ENCODE results near the gene KIF1C. TPM values are rescaled to one million over a fixed set of nuclear protein-coding genes. Genes with fewer than 3 reads are reported as not detected.

Gene KIF1C
- total and polyA plus RNA-seq, 4 donors = 10.4 to 62.2 (median 36.8) TPM

DNA sequence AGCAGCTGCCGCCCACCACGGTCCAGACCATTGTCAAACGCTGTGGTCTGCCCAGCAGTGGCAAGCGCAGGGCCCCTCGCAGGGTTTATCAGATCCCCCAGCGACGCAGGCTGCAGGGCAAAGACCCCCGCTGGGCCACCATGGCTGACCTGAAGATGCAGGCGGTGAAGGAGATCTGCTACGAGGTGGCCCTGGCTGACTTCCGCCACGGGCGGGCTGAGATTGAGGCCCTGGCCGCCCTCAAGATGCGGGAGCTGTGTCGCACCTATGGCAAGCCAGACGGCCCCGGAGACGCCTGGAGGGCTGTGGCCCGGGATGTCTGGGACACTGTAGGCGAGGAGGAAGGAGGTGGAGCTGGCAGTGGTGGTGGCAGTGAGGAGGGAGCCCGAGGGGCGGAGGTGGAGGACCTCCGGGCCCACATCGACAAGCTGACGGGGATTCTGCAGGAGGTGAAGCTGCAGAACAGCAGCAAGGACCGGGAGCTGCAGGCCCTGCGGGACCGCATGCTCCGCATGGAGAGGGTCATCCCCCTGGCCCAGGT is 24.5 kb downstream of the KIF1C start:
- Histone ChIP-seq H3K27me3 (ENCODE audit: control insufficient read depth in 4 of 4, insufficient read depth in 4 of 4, low read length in 3 of 4) (no peaks in the 10 kb centered on the region), H3K36me3 (ENCODE audit: control insufficient read depth in 4 of 4, insufficient read depth in 3 of 4, low read depth in 1 of 4, low read length in 3 of 4) (peaks cover 20 to 63% (median 41%) of the 10 kb centered on the region in 4 donors), H3K4me1 (ENCODE audit: control insufficient read depth in 4 of 4, insufficient read depth in 4 of 4, low read length in 3 of 4) (no peaks in the 10 kb centered on the region), H3K9ac (ENCODE audit: low read depth in 1 of 2, low read length in 2 of 2) (no peak overlapping the region), H3K4me3 (ENCODE audit: low read depth in 1 of 3, low read length in 3 of 3) (no peak overlapping the region), H3K9me3 (ENCODE audit: control insufficient read depth in 4 of 4, low read length in 3 of 4) (no peaks in the 10 kb centered on the region), H3K27ac (ENCODE audit: low read depth in 1 of 2, low read length in 2 of 2) (no peak overlapping the region)
- no peak for DNase-seq (ENCODE audit: low spot score)
- TF ChIP-seq, protein P1, sequence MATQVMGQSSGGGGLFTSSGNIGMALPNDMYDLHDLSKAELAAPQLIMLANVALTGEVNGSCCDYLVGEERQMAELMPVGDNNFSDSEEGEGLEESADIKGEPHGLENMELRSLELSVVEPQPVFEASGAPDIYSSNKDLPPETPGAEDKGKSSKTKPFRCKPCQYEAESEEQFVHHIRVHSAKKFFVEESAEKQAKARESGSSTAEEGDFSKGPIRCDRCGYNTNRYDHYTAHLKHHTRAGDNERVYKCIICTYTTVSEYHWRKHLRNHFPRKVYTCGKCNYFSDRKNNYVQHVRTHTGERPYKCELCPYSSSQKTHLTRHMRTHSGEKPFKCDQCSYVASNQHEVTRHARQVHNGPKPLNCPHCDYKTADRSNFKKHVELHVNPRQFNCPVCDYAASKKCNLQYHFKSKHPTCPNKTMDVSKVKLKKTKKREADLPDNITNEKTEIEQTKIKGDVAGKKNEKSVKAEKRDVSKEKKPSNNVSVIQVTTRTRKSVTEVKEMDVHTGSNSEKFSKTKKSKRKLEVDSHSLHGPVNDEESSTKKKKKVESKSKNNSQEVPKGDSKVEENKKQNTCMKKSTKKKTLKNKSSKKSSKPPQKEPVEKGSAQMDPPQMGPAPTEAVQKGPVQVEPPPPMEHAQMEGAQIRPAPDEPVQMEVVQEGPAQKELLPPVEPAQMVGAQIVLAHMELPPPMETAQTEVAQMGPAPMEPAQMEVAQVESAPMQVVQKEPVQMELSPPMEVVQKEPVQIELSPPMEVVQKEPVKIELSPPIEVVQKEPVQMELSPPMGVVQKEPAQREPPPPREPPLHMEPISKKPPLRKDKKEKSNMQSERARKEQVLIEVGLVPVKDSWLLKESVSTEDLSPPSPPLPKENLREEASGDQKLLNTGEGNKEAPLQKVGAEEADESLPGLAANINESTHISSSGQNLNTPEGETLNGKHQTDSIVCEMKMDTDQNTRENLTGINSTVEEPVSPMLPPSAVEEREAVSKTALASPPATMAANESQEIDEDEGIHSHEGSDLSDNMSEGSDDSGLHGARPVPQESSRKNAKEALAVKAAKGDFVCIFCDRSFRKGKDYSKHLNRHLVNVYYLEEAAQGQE (IDR thresholded peaks at IDR 0.05) = no peak
- TF ChIP-seq, protein P2, sequence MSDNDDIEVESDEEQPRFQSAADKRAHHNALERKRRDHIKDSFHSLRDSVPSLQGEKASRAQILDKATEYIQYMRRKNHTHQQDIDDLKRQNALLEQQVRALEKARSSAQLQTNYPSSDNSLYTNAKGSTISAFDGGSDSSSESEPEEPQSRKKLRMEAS (IDR thresholded peaks at IDR 0.05) = no peak
- no peak for TF ChIP-seq SP1 (IDR thresholded peaks at IDR 0.05)
- no peak for TF ChIP-seq FOXA1 (IDR thresholded peaks at IDR 0.05)
- no peak for TF ChIP-seq HNF4G (IDR thresholded peaks at IDR 0.05)
- TF ChIP-seq RXRA (IDR thresholded peaks at IDR 0.05) = no peak
- TF ChIP-seq TAF1 (conservative IDR thresholded peaks at IDR 0.05) = no peak
- no peak for TF ChIP-seq NR2F2 (IDR thresholded peaks at IDR 0.05)
- TF ChIP-seq HNF4A (conservative IDR thresholded peaks at IDR 0.05) = no peak
- TF ChIP-seq FOXA2 (IDR thresholded peaks at IDR 0.05) = no peak
- TF ChIP-seq JUND (IDR thresholded peaks at IDR 0.05) = no peak
- TF ChIP-seq, protein P3, sequence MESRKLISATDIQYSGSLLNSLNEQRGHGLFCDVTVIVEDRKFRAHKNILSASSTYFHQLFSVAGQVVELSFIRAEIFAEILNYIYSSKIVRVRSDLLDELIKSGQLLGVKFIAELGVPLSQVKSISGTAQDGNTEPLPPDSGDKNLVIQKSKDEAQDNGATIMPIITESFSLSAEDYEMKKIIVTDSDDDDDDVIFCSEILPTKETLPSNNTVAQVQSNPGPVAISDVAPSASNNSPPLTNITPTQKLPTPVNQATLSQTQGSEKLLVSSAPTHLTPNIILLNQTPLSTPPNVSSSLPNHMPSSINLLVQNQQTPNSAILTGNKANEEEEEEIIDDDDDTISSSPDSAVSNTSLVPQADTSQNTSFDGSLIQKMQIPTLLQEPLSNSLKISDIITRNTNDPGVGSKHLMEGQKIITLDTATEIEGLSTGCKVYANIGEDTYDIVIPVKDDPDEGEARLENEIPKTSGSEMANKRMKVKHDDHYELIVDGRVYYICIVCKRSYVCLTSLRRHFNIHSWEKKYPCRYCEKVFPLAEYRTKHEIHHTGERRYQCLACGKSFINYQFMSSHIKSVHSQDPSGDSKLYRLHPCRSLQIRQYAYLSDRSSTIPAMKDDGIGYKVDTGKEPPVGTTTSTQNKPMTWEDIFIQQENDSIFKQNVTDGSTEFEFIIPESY (IDR thresholded peaks at IDR 0.05) = no peak
- TF ChIP-seq, protein P4, sequence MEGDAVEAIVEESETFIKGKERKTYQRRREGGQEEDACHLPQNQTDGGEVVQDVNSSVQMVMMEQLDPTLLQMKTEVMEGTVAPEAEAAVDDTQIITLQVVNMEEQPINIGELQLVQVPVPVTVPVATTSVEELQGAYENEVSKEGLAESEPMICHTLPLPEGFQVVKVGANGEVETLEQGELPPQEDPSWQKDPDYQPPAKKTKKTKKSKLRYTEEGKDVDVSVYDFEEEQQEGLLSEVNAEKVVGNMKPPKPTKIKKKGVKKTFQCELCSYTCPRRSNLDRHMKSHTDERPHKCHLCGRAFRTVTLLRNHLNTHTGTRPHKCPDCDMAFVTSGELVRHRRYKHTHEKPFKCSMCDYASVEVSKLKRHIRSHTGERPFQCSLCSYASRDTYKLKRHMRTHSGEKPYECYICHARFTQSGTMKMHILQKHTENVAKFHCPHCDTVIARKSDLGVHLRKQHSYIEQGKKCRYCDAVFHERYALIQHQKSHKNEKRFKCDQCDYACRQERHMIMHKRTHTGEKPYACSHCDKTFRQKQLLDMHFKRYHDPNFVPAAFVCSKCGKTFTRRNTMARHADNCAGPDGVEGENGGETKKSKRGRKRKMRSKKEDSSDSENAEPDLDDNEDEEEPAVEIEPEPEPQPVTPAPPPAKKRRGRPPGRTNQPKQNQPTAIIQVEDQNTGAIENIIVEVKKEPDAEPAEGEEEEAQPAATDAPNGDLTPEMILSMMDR (IDR thresholded peaks at IDR 0.05; ENCODE audit: low read depth, low read length, missing input control) = no peak
- no peak for TF ChIP-seq RAD21 (IDR thresholded peaks at IDR 0.05)
- no peak for TF ChIP-seq YY1 (IDR thresholded peaks at IDR 0.05)
- no peak for TF ChIP-seq GABPA (IDR thresholded peaks at IDR 0.05 in 1 of 2, conservative IDR thresholded peaks at IDR 0.05 in 1 of 2)
- no peak for TF ChIP-seq EGR1 (IDR thresholded peaks at IDR 0.05; ENCODE audit: low read depth in 2 of 2)
- TF ChIP-seq, protein P5, sequence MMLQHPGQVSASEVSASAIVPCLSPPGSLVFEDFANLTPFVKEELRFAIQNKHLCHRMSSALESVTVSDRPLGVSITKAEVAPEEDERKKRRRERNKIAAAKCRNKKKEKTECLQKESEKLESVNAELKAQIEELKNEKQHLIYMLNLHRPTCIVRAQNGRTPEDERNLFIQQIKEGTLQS (IDR thresholded peaks at IDR 0.05) = no peak
- WGBS = 97% methylated on average over 30 of the region's 30 CpGs
